PC-3 (cell line): ENCODE data around the gene HCN4.

Experiments used
- EZH2phosphoT487 ChIP-seq: fragments of 300-600 bp; sonication (generic); IDR thresholded peaks from 2 replicates; pipeline ENCODE4 v1.6.1; 2018; ENCODE audit warnings: mild to moderate bottlenecking, antibody characterized with exemption, low read length, borderline replicate concordance
- TF ChIP-seq, protein P1 (sequence below): fragments of 300-600 bp; sonication (generic); conservative IDR thresholded peaks from 2 replicates; pipeline ENCODE4 v1.5.1; 2017; ENCODE audit warnings: antibody characterized with exemption, low read depth, mild to moderate bottlenecking, low read length

DNA sequence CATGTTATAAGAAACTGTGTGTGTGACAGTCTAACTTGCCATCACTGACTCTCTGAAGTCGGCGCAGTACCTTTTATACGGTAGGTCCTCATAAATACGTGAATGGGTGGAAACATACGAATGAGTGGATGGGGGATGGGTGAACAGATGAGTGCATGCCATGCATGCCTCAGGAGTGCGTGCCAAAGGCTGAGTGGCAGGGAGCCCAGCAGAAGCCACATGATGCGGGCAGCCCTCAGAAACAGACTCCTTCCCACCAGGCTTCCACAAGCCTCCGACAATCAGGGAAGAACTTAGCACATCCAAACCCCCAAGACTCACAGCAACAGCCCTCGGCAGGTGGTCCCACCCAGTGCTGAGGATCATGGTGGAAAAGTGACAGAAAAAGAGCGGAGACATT lies 16.7 kb downstream of the HCN4 start:
- TF ChIP-seq, protein P1, sequence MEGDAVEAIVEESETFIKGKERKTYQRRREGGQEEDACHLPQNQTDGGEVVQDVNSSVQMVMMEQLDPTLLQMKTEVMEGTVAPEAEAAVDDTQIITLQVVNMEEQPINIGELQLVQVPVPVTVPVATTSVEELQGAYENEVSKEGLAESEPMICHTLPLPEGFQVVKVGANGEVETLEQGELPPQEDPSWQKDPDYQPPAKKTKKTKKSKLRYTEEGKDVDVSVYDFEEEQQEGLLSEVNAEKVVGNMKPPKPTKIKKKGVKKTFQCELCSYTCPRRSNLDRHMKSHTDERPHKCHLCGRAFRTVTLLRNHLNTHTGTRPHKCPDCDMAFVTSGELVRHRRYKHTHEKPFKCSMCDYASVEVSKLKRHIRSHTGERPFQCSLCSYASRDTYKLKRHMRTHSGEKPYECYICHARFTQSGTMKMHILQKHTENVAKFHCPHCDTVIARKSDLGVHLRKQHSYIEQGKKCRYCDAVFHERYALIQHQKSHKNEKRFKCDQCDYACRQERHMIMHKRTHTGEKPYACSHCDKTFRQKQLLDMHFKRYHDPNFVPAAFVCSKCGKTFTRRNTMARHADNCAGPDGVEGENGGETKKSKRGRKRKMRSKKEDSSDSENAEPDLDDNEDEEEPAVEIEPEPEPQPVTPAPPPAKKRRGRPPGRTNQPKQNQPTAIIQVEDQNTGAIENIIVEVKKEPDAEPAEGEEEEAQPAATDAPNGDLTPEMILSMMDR, result no peak
- TF ChIP-seq EZH2phosphoT487, result no peak
